LNCaP clone FGC (cell line): Measurements from ENCODE around the gene UBXN10.
"Not testable (repeated sequence)": the region's sequence is repeated elsewhere in the genome, so short reads cannot be mapped to it uniquely, and the experiment has no call there.

ENCODE experiments used
- DNase-seq: peaks from one replicate; pipeline ENCODE4 v3.0.0-alpha.2; 2011; ENCODE audit warnings: low read depth
- H3K4me3 ChIP-seq: 2 replicates; pipeline ENCODE4 v1.5.1; 2011; ENCODE audit warnings: mild to moderate bottlenecking, low read depth, low read length, control low read depth
- CTCF ChIP-seq: IDR thresholded peaks from 2 replicates; pipeline ENCODE4 v1.5.1; 2012; ENCODE audit warnings: mild to moderate bottlenecking; ENCODE audit not compliant: control insufficient read depth, insufficient read depth; ENCODE audit errors: extremely low read depth

UBXN10 gene

GRCh38 chr1:20223106-20223505 is 37.2 kb downstream of the UBXN10 start:
- H3K4me3 ChIP-seq: no peak overlapping the region
- DNase-seq: no peak

GRCh38 chr1:20223551-20224419 is 37.9 kb downstream of the UBXN10 start:
- no peak for TF ChIP-seq CTCF
- no peak overlapping the region for H3K4me3 ChIP-seq
- no peak for DNase-seq

More at GRCh38 chr1:20223106-20223505, 37.2 kb downstream of the UBXN10 start:
- no peak for TF ChIP-seq CTCF

- no peak for TF ChIP-seq CTCF
- no peak for DNase-seq
- no peak overlapping the region for H3K4me3 ChIP-seq
Measured at GRCh38 chr1:20224546-20224945, 38.6 kb downstream of the UBXN10 start.

- no peak overlapping the region for H3K4me3 ChIP-seq
- no peak for DNase-seq
- TF ChIP-seq CTCF: no peak
Measured at GRCh38 chr1:20227704-20228103, 41.8 kb downstream of the UBXN10 start.

GRCh38 chr1:20228314-20228825 is 42.5 kb downstream of the UBXN10 start:
- no peak for TF ChIP-seq CTCF

GRCh38 chr1:20229171-20229570 is 43.3 kb downstream of the UBXN10 start:
- no peak for DNase-seq
- TF ChIP-seq CTCF: no peak
- no peak overlapping the region for H3K4me3 ChIP-seq

More at GRCh38 chr1:20228314-20228825, 42.5 kb downstream of the UBXN10 start:
- no peak for DNase-seq
- no peak overlapping the region for H3K4me3 ChIP-seq

GRCh38 chr1:20232564-20232963 is 46.7 kb downstream of the UBXN10 start:
- DNase-seq, H3K4me3 ChIP-seq: not testable (repeated sequence)
